Measurements from ENCODE around the gene USH2A.
"Not testable (repeated sequence)": the region's sequence is repeated elsewhere in the genome, so short reads cannot be mapped to it uniquely, and the experiment has no call there.

The USH2A gene

DNA sequence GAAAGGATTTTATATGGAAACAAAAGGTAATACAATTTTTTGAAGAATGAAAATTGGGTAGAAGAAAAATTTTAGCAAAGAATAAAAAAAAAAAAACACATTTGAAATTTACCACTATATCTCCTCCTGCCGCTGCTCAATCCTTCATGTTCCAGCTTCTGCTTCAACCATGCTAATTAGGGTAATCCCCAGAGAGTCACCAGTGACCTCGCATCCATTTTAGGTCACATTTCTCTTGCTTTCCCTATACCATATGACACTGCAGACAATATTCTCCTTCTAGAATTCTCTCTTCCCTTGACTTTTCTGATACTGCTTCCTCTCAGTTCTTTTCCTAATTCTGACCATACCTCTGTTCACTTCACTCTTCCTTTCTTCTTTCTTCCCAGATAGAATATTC lies 237.1 kb downstream of the USH2A start:
- no peak for DNase-seq

DNA sequence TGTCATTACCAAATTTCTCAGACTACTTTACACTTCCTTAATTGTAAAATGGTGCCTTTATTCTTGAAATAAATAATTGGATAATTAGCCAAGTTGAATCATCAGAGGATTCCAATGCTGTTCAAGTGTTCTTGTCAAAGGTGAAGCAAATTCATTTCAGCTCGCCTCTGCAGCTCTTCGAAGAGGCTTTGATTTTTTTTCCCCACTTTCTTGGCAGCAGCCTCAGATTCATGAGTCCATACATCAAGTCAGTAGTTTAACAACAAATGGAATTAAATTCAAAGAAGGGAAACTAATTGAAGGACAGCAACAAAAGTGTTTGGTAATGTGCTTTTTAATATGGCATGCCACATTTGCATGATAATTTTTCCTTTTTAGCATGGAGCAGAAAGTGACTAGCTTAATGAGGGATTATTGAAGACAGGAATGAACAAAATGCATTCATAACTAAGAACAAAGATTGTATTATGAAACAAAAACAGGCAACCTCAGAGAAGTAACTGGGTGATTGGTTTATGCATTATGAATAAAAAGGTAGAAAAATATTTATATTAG lies 239.0 kb downstream of the USH2A start:
- DNase-seq, result no peak

DNA sequence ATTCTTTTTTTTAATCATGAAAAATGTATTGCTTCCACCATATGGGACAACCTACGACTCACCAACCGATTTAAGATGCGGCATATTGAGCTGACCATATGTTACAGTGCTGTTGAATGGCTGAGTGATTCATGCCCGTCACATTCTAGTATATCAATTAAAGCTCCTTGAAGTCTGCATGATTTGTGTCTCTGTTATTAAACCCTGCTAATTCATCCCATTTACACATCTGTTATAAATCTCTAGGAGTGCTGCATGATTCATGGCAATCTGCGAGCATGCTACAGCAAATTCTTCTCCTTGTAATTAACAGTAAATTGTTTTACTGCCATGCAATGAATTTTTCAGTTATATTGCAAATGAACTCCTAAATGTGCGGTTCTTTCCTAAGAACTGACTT lies 239.8 kb downstream of the USH2A start:
- DNase-seq, result no peak

DNA sequence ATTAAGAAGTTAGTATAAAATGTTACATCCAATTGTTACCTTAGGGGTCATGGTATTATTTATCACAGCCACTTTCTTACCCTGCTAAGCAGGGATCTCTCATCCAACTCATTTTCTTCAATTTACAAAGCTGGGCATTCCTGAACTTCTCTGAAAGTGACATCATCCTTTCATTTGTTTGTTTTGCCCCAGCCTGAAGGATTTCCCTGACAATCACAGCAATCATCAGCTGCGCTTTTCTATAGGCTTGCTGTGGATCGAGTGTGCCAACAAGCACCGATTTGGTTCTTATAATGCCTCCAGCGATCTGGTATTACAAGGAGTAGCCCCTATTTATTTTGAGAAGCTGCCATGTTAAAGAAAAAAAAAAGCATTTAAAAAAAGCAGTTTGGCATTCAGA lies 240.2 kb downstream of the USH2A start:
- no peak for DNase-seq

DNA sequence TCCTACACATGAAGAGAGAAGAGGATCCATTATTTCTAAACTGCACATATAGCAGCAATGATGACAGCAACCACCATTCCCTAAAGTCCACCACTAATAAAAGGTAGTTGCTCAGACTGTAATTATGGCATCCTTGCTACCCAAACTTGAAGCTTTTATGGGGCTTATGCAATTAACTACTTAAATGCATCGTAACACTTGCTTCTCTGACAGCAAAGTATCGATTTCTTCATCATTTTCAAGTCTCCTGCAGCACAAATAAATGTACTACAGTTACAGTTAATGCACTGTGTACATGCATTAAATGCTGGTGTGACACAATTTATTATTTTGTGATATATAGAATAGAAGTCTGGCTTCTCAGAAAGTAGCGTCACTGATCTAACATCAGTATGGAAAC lies 241.7 kb downstream of the USH2A start:
- DNase-seq, result no peak

DNA sequence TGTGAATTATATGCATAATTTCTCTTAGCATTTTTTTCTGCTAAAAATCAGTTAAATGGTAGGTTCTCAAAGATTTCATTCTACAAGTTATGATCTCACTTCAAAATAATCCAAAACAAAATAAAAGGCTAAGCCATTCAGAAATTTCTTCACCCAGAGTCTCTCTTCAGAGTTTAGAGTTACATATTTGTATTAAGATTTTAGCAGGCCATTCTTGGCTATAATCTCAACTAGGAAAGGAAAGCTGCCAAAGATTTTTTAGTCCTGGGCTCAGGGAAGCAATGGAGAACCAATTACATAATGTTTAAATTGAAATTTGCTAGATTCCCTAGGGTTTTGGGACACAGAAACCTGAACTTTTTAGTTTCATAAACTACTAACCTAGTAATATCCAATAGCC lies 245.0 kb downstream of the USH2A start:
- DNase-seq, result no peak

DNA sequence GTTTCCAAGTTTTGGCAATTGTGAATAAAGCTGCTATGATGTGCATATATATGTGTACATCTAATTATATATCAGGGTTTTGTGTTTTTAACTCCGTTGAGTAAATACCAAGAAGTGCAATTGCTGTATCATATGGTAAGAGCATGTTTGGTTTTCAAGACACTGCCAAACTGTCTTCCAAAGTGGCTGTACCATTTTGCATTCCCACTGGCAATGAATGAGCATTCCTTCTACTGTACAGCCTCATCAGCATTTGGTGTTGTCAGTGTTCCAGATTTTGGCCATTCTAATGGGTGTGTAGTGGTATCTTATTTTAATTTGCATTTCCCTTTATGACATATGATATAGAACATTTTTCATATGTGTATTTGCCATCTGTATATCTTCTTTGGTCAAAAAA lies 246.3 kb downstream of the USH2A start:
- DNase-seq, result no peak

DNA sequence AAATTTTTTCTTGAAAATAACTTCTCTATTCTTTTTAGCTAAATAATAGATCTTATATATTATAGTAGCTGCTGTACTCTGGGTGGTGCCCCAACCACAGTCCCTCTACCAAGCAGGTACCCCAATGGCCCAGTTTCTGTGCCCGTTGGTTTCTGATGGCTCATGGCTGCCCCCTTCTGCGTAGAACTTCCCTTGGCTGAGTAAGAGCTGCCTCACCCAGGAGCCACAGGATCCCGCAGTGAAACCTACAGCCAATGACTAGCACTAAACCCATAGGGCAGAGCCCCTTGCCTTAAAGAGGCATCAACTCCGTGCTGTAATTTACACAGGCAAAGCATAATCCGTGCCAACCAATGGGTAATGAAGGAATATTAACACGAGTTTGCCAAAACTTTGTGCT lies 247.5 kb downstream of the USH2A start:
- DNase-seq, result no peak

DNA sequence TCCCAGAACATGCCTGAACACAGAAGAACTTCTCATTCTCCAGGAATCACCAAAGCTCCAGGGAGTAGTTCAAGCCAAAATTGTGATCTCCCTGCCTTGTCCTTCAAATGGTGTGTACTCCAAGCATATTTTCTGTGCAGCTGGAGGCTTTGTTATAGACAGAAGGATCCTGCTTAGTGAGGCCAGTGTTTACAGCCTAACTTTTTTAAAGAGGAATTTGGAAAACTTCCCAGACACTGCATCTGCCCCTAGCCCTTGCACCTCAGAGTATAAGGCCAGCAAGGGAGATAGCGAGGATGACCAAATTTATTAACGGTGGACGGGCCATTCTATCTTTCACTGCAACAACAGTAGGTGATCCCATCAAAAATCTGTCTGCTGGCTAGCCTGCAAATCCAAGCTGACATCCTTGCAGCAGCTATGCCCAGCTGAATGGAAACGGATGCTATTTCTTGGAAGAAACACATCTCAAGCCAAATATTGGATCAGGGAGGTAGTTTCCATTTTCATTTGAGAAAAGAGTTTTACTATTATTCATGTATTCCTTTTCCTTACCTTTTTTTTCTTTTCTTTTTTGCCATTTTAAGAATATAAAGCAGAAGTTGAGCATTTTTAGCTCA lies 249.8 kb downstream of the USH2A start:
- no peak for DNase-seq

DNA sequence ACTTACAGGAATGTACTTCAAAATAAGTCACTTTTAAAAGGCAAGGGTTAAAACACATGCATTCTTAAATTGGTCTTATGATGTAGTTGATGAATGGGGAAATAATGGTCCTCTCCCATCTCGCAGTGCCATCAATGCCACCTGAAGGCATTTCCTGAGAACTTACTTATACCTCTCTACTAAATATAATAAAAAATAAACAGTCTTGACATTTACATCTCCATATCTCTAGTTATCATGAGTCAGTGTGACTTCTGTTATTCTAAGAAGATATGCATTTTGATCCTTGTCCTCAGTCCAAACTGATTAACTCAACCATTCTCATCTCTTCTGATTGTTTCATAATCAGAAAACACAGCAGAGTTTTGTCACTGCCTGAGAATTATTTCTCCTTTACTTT lies 253.9 kb downstream of the USH2A start:
- DNase-seq, result no peak

DNA sequence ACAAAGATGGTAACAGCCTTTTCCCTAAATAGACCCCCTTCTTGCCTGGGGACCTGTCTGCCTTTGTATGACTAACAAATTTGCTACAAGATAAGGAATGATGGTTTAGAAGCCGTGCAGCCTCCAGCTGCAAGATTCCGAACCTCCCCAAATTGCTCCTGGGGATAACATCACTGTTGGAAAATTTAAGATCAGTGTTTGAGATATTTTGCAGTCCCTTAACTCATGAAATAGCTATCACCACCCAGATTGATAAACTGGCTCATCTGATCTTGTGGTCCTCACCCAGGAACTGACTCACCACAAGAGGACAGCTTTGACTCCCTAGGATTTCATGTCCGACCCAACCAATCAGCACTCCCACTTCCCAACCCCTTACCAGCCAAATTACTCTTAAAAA lies 254.7 kb downstream of the USH2A start:
- no peak for DNase-seq

DNA sequence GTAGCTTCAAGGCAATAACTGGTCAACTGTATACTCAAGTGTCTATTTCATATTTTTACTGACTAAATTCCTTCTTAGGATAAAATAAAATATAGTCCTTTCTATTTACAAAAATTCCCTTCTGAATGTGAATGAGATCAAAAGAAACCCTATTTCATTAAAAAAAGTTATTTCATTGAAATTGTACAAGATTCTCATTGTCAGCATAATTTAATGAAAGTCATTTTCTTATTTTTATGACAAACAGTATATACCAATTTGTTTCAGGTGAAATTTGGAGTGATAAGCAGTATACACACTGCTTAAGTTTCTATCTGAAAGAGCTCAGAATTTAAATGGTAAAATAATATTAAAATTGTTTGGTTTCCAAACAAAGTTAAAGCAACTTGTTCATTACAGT lies 269.2 kb downstream of the USH2A start:
- no peak for DNase-seq

DNA sequence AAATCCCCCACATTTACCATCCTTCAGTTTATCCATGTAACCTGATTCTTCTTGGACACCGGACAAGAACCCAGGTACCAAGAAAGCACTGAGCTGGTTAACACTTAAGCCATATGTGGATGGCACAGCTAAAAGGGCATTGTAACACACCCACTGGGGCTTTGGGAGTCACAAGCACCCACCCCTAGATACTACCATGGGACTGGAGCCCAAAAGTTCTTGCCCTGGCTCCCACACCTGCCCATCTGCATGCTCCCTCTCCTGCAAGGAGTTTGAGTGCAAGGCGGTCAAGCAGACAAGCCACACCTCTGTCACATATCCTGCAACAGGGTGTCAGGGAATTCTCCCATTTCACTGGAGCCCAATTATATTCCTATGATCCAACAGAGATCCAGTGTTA lies 270.1 kb downstream of the USH2A start:
- no peak for DNase-seq

DNA sequence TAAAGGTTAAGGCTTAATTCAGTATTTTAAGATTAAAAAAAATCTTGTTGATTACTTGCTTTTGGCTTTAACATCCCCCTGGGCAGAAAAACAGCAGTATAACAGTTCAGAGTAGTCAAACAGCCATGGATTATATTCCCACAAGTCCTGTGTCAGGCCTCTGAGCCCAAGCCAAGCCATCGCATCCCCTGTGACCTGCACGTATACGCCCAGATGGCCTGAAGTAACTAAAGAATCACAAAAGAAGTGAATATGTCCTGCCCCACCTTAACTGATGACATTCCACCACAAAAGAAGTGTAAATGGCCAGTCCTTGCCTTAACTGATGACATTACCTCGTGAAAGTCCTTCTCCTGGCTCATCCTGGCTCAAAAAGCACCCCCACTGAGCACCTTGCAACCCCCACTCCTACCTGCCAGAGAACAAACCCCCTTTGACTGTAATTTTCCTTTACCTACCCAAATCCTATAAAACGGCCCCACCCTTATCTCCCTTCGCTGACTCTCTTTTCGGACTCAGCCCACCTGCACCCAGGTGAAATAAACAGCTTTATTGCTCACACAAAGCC lies 277.7 kb downstream of the USH2A start:
- not testable (repeated sequence) for DNase-seq

DNA sequence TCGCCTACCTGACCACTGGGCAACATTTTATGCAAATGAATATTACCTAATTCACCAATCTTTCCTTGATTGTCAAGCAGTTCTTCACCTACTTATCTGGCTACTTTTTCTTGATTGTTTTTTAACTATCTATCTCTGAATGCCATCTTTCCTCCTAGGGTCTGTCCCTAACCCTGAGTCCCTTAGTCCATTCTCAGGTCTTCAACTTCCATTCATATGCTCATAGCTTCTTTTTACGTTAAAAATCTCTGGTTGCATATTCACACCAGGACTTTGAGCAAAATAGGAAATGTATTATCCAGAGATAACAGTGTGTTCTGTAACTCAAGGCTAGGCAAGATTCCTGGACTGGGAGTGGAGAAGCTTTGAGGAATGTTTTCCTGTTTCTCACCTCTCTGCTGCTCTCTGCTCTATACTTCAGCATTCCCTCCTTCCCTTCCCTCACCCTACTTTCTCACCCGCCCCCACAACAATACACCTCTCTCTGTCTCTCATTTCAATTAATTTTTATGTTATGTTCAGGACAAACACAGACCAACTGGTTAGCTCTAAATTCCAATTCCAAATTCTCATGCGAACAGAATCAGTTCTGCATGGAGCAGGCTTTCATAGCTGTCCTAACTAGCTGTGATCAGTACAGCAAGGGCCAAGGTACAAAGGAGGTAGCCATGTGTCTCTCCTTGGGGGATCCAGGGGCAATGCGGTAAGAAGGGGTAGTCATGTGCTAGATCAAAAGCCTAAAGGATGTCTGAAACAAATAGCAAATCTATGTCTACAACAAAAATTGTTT lies 278.4 kb downstream of the USH2A start:
- no peak for DNase-seq

DNA sequence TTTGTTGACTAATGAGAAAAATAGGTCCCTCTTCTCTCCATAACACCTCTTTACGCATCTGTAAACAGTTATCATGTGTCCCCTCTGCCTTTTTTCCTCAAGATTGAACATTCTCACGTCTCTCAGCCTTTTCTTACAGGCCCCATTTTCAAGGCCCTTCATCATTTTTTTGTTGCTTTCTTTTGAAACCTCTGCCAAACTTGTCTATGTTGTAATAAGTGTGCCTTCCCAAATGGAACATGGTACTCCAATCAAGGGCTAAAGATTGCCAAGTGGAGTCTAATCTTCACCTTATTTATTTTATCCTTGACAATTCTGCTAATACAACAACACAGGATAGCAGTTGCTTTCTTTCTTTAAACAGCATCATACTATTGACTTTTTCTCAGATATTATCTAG lies 280.3 kb downstream of the USH2A start:
- DNase-seq, result no peak

DNA sequence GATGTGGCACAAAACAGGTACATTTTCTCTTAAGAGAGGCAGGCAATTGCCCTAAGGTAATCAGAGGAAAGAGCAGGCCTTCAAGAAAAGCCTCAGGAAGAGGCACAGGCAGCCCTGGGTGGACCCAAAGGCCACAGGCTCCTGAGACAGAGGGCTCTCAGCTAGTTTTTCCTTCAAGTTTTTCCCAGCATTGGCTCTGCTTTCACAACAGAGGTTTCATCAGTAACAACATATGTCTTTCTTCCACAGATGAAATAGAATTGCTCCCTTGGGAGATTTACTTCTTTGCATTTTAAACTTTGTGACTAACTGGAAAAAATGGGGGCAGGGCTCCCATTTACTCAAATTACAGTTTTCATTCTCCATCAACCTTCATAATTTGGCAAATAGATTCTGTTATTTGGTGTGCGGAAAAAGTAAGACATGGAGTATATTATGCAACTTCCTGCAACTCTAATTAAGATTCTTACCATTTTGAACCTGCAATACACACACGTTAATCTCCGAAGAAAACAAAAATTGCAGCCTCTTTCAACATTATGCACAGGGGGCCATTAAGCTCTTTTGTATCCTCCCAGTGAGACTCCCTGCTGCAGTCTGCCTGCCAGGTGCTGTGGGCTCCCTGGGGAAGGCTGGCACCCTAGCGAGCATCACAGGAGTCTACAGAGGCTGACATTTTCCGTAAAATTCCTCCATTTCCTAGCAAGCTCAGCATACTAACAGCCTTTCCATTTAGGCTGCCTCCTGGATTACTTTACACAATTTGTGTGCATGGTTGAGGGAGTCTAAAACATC lies 282.3 kb downstream of the USH2A start:
- DNase-seq, result no peak

DNA sequence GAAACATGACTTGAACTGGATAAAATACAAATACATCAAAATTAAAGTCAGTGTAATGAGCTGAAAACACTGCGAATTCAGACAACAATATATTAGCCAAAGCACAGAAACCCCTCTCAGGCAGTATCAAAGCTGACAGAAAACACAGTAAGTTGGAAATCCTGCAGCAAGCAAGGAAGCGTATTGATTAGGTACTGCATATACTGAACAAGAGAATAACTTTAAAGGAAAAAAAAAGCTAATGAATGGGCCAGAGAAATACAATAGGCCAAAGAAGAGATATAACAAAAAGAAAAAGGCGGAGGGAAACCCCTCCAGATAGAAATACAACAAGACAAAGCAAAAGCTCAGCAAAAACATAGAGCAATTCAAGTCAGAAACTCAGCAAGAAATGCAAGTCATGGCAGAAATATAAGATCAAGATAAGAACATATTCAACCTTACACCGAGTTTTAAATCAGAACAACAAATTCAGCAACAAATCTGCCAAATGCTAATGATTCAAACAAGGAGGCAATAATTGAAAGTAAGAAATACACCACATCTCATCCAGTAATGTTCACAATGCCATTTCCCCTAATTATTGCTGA lies 299.0 kb downstream of the USH2A start:
- DNase-seq, result no peak

DNA sequence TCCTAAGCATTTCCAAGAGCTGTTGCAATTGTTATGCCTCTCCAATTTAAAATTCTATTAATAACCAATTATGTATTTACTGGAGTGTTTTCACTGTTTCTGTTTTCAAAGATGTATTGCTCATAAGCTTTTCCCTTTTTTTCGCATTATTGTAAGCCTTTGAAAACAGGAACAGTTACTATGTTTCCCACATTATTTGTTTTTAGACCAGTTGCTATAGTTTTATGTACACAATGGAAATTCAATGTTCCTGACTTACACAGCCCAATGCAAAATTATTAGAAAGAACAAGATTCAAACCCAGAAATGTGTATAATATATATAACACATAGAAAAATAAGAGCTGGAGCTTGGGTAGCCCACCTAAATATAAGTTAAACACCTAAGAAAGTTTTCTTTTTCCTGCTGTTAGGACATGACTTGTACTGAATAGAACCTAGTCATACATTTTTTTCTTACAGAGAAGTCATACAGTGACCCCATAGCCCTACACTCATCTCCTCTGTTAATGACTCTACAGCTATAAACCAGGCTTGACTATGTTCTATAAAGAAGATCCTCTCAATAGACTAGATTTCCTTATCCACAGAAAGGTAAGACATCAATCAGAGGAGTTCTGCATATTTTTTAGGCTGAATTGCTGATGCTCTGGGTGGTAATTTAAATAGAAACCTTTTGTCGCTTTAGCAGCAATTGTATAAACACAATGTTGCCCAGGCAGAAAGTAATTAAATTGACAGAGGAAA lies 299.6 kb downstream of the USH2A start:
- DNase-seq, result no peak

DNA sequence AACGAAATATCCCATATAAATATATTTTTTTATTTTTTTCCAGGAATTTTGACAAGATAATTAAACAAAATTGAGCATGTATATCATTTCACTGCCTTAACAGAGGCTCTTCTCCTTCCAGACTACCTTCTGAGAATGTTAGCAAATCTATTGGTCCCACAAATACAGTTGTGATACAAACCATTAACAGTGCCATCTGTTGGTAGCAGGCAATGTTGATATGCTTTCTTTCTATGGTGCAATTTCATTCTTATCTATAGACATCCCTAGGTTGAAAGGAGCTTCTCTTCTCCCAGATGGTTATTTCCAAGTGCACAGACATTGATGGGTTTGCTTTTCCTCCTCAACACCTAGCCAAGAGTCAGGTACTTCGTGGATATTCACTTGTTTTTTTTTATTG lies 303.6 kb downstream of the USH2A start:
- no peak for DNase-seq

DNA sequence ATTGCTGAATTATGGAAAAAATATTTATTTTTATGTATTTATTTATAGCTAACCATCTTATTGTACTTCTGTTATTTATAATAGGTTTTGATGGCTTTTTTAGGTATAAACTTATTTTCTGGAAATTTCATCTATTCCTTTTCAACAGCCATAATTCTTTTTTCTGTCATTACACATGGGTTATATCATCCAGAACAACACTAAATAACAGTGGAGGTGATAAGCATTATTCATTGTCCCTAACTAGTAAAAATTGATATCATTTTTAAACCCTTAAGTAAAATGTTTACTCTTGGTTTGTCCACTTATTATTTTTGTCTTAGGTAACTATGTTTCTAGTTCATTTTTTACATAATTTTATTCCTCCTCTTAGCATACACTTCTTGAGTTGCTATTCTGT lies 309.1 kb downstream of the USH2A start:
- DNase-seq, result no peak

DNA sequence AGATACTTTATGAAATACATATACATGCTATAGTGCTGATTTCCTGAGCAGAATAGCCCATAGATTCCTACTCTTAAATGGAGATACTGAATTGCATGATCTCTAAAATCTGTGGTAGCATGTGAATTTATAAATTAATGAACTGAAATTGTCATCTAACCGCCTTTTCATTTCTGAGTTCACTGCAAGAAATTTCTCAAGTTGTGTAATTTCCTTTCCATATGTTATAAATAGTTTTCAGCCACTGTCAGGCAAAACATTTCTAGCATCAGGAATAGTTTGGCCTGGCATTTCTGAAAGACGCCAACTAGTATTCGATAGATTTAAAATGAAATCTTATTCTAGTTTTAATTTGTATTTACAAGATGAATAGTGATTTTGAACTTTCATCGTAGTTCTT lies 310.1 kb downstream of the USH2A start:
- DNase-seq, result no peak

Data from activated CD4-positive, alpha-beta T cell treated with anti-CD3 and anti-CD28 coated beads for 48 hours (primary cell).